CD14-positive monocyte (primary cell): Measurements from ENCODE around the gene MITF. TPM values are rescaled to one million over a fixed set of nuclear protein-coding genes. Genes with fewer than 3 reads are reported as not detected.

Source experiments
- DNase-seq, 3 donors: peaks; one replicate each; pipeline ENCODE4 v3.0.0-alpha.2; 2011 to 2022
- H2AFZ ChIP-seq: 2 replicates; pipeline ENCODE4 v1.6.0; 2012; ENCODE audit warnings: mild to moderate bottlenecking, low read depth, low read length, inconsistent platforms; ENCODE audit not compliant: insufficient read depth, poor library complexity, severe bottlenecking
- H3K27ac ChIP-seq, 2 donors: 1 replicate in 1 of 2; 2 replicates in 1 of 2; pipeline ENCODE4 v1.5.1; 2012 to 2013; ENCODE audit warnings: low read length in 2 of 2, control low read depth in 1 of 2, inconsistent platforms in 1 of 2, low read depth in 1 of 2, mild to moderate bottlenecking in 1 of 2
- H3K27me3 ChIP-seq, 2 donors: one replicate each; pipeline versions ENCODE4 v1.6.0 to v1.6.1; 2011 to 2013; ENCODE audit warnings: low read length in 2 of 2; ENCODE audit not compliant: control insufficient read depth in 2 of 2, insufficient read depth in 2 of 2
- H3K36me3 ChIP-seq, 2 donors: replicated peaks in 1 of 2; 1 replicate in 1 of 2; 2 replicates in 1 of 2; pipeline versions ENCODE4 v1.5.1 to v1.6.1; 2012 to 2013; ENCODE audit warnings: low read length in 2 of 2, control low read depth in 1 of 2, inconsistent platforms in 1 of 2, mild to moderate bottlenecking in 1 of 2; ENCODE audit not compliant: insufficient read depth in 2 of 2, control insufficient read depth in 1 of 2
- H3K4me1 ChIP-seq, 2 donors: 1 replicate in 1 of 2; 2 replicates in 1 of 2; pipeline versions ENCODE4 v1.5.1 to v1.6.1; 2012 to 2013; ENCODE audit warnings: low read length in 2 of 2, control low read depth in 1 of 2, inconsistent platforms in 1 of 2, mild to moderate bottlenecking in 1 of 2, moderate library complexity in 1 of 2; ENCODE audit not compliant: insufficient read depth in 2 of 2, control insufficient read depth in 1 of 2
- H3K4me2 ChIP-seq: replicated peaks from 2 replicates; pipeline ENCODE3; 2012; ENCODE audit warnings: low read length, moderate library complexity, mild to moderate bottlenecking; ENCODE audit not compliant: poor library complexity, severe bottlenecking; ENCODE audit errors: extremely low read depth
- H3K4me3 ChIP-seq, 3 experiments: fragments of 200-600 bp in 1 of 3; sonication (generic) in 1 of 3; replicated peaks in 1 of 3; 1 replicate in 2 of 3; 2 replicates in 1 of 3; pipeline ENCODE4 v1.5.1; 2011 to 2013; ENCODE audit warnings: low read length in 3 of 3, mild to moderate bottlenecking in 3 of 3, control low read depth in 2 of 3, low read depth in 2 of 3, inconsistent platforms in 1 of 3, moderate library complexity in 1 of 3
- H3K79me2 ChIP-seq: 2 replicates; pipeline ENCODE4 v1.6.0; 2012; ENCODE audit warnings: mild to moderate bottlenecking, control low read depth, inconsistent platforms, low read length, moderate library complexity; ENCODE audit not compliant: insufficient read depth
- H3K9ac ChIP-seq: 2 replicates; pipeline ENCODE4 v1.6.0; 2017; ENCODE audit warnings: low read length, mild to moderate bottlenecking; ENCODE audit not compliant: insufficient read depth, poor library complexity, severe bottlenecking
- H3K9me3 ChIP-seq, 2 donors: replicated peaks in 1 of 2; 1 replicate in 1 of 2; 2 replicates in 1 of 2; pipeline versions ENCODE4 v1.5.1 to v1.6.1; 2012 to 2013; ENCODE audit warnings: low read length in 2 of 2, control low read depth in 1 of 2; ENCODE audit not compliant: control insufficient read depth in 1 of 2, insufficient read depth in 1 of 2
- H4K20me1 ChIP-seq: 2 replicates; pipeline ENCODE4 v1.6.0; 2012; ENCODE audit warnings: mild to moderate bottlenecking, low read length, control low read depth, moderate library complexity; ENCODE audit not compliant: insufficient read depth
- H3K27ac Mint-ChIP-seq, 7 donors: one replicate each; pipeline ENCODE4 v1.8.0; 2020; ENCODE audit warnings: mild to moderate bottlenecking in 7 of 7, mixed read lengths in 7 of 7, moderate library complexity in 6 of 7, inconsistent platforms in 2 of 7
- H3K27me3 Mint-ChIP-seq, 3 donors: one replicate each; pipeline ENCODE4 v1.8.0; 2021 to 2022; ENCODE audit warnings: low read depth in 3 of 3, mild to moderate bottlenecking in 3 of 3, mixed read lengths in 3 of 3, moderate library complexity in 3 of 3, inconsistent platforms in 1 of 3
- H3K36me3 Mint-ChIP-seq, 2 donors: one replicate each; pipeline ENCODE4 v1.8.0; 2020; ENCODE audit warnings: mixed read lengths in 2 of 2, inconsistent platforms in 1 of 2, mild to moderate bottlenecking in 1 of 2
- H3K4me1 Mint-ChIP-seq: one replicate; pipeline ENCODE4 v1.8.0; 2020; ENCODE audit warnings: mild to moderate bottlenecking, mixed read lengths
- H3K4me3 Mint-ChIP-seq, 2 donors: one replicate each; pipeline ENCODE4 v1.8.0; 2020; ENCODE audit warnings: mild to moderate bottlenecking in 2 of 2, mixed read lengths in 2 of 2, moderate library complexity in 1 of 2
- H3K9me3 Mint-ChIP-seq, 7 donors: one replicate each; pipeline ENCODE4 v1.8.0; 2020 to 2022; ENCODE audit warnings: mixed read lengths in 7 of 7, mild to moderate bottlenecking in 6 of 7, moderate library complexity in 6 of 7, inconsistent platforms in 2 of 7
- CTCF ChIP-seq: fragments of 200-600 bp; IDR thresholded peaks from one replicate; pipeline ENCODE4 v1.8.0; 2022; ENCODE audit warnings: antibody characterized with exemption, mild to moderate bottlenecking
- WGBS: methylation state at CpG from one replicate; pipeline ENCODE4 v1.1.5; 2013; ENCODE audit warnings: missing lambda C conversion rate; ENCODE audit not compliant: insufficient coverage; 5-methylcytosine and 5-hydroxymethylcytosine counted together
- intact Hi-C, 2 donors: fragments of 100-400 bp; cut with micrococcal nuclease; formaldehyde crosslinking; loops; one replicate each; pipeline versions ENCODE4 v1.15.0 to v1.15.1; 2023
- polyA plus RNA-seq, 3 donors: library from polyadenylated mRNA; depleted of rRNA in 1 of 3; unstranded in 2 of 3; stranded (reverse) in 1 of 3; fragments of 300-500 nt in 2 of 3; fragments of >200 nt in 1 of 3; fragmentation: Illumina TruSeq in 2 of 3; gene quantifications; 1 replicate in 2 of 3; 2 replicates in 1 of 3; pipeline ENCODE4 v1.2.3, GENCODE V29; 2012 to 2021

MITF gene
- polyA plus RNA-seq, 3 donors: 7.0 to 15.1 (median 12.1) TPM

DNA sequence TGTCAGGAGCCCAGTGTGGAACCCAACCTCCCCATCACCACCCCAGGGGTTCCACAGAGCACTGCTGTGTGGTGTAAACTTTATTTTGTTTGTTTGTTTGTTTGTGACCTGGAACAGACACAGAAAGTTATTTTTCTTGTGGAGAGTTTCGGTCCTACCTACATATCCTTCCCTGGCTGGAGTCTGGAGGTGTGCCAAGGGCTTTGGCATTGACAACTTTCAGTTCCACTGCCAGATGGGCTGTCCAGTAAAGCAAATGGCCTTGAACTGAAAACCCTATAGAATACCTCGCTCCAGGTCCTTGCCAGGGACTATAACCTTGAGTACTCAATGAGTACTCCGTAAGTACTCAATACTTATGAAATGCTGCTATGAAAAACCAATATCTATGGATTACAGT, 103.5 kb downstream of the MITF start:
- no peak overlapping the region for H3K27ac ChIP-seq
- no CpG with 5 or more reads among the region's 3 CpGs for WGBS
- no peak overlapping the region for H3K4me2 ChIP-seq
- no peaks in the 10 kb centered on the region for H3K36me3 ChIP-seq
- H2AFZ ChIP-seq: no peak overlapping the region
- Mint-ChIP-seq H3K4me3 (no peak overlapping the region), H3K4me1 (no peaks in the 10 kb centered on the region), H3K27ac (no peak overlapping the region), H3K27me3 (no peaks in the 10 kb centered on the region), H3K9me3 (no peaks in the 10 kb centered on the region), H3K36me3 (peaks cover 0 to 7% of the 10 kb centered on the region in 2 donors)
- H3K4me1 ChIP-seq: no peaks in the 10 kb centered on the region
- H4K20me1 ChIP-seq: peaks cover 4% of the 10 kb centered on the region
- TF ChIP-seq CTCF: no peak
- H3K27me3 ChIP-seq: no peaks in the 10 kb centered on the region
- H3K4me3 ChIP-seq: no peak overlapping the region
- H3K9me3 ChIP-seq: no peaks in the 10 kb centered on the region
- H3K9ac ChIP-seq: no peak overlapping the region
- no peak for DNase-seq
- intact Hi-C loops: no loop called here
- no peaks in the 10 kb centered on the region for H3K79me2 ChIP-seq

GRCh38 chr3:69844706-69845105, 105.4 kb downstream of the MITF start:
- Histone ChIP-seq H3K27me3 (no peaks in the 10 kb centered on the region), H3K9ac (no peak overlapping the region), H3K9me3 (no peaks in the 10 kb centered on the region), H3K4me3 (no peak overlapping the region), H4K20me1 (no peaks in the 10 kb centered on the region), H3K36me3 (no peaks in the 10 kb centered on the region), H3K4me2 (no peak overlapping the region), H3K79me2 (no peaks in the 10 kb centered on the region), H2AFZ (no peak overlapping the region), H3K4me1 (no peaks in the 10 kb centered on the region), H3K27ac (no peak overlapping the region)
- no peak for TF ChIP-seq CTCF
- no peaks in the 10 kb centered on the region for H3K4me1 Mint-ChIP-seq
- H3K27me3 Mint-ChIP-seq: peaks cover 0 to 2% (median 0%) of the 10 kb centered on the region in 3 donors
- DNase-seq: no peak
- H3K9me3 Mint-ChIP-seq: no peaks in the 10 kb centered on the region
- H3K36me3 Mint-ChIP-seq: peaks cover 0 to 7% of the 10 kb centered on the region in 2 donors
- intact Hi-C loops: no loop called here
- WGBS: no CpG with 5 or more reads among the region's 1 CpG
- no peak overlapping the region for H3K4me3 Mint-ChIP-seq
- H3K27ac Mint-ChIP-seq: no peak overlapping the region
